NCI-H82 treated with DMSO at 0.1 percent for 48 hours (cell line): ENCODE measurements around the gene TMCO4.

Source experiments
- DNase-seq: peaks from one replicate; lab custom pipeline; 2025; ENCODE audit not compliant: unreplicated experiment; lab: John Stamatoyannopoulos, UW

The TMCO4 gene

GRCh38 chr1:19689085-19689757 lies 110.5 kb downstream of the TMCO4 start:
- no peak for DNase-seq

GRCh38 chr1:19688041-19688842 lies 111.5 kb downstream of the TMCO4 start:
- DNase-seq, result no peak

GRCh38 chr1:19687414-19687813 lies 112.3 kb downstream of the TMCO4 start:
- DNase-seq, result no peak

GRCh38 chr1:19685994-19686393 lies 113.7 kb downstream of the TMCO4 start:
- DNase-seq, result no peak

GRCh38 chr1:19684677-19685076 lies 115.0 kb downstream of the TMCO4 start:
- no peak for DNase-seq

GRCh38 chr1:19683351-19683750 lies 116.4 kb downstream of the TMCO4 start:
- no peak for DNase-seq

GRCh38 chr1:19682901-19683300 lies 116.8 kb downstream of the TMCO4 start:
- no peak for DNase-seq

- DNase-seq, result no peak
These were observed 117.5 kb downstream of the TMCO4 start for GRCh38 chr1:19682257-19682656.

- DNase-seq, result no peak
These were observed 119.1 kb downstream of the TMCO4 start for GRCh38 chr1:19680644-19681043.

GRCh38 chr1:19679691-19680090 lies 120.0 kb downstream of the TMCO4 start:
- DNase-seq, result no peak

GRCh38 chr1:19678931-19679453 lies 120.7 kb downstream of the TMCO4 start:
- DNase-seq, result no peak

- DNase-seq, result no peak
These were observed 121.2 kb downstream of the TMCO4 start for GRCh38 chr1:19678493-19678892.

- no peak for DNase-seq
These were observed 123.2 kb downstream of the TMCO4 start for GRCh38 chr1:19676438-19676922.

- no peak for DNase-seq
These were observed 123.9 kb downstream of the TMCO4 start for GRCh38 chr1:19675797-19676196.

GRCh38 chr1:19672237-19672636 lies 127.5 kb downstream of the TMCO4 start:
- no peak for DNase-seq

- no peak for DNase-seq
These were observed 128.9 kb downstream of the TMCO4 start for GRCh38 chr1:19670787-19671186.

- no peak for DNase-seq
These were observed 130.8 kb downstream of the TMCO4 start for GRCh38 chr1:19668888-19669287.

GRCh38 chr1:19665496-19666465 lies 133.9 kb downstream of the TMCO4 start:
- DNase-seq, result no peak

GRCh38 chr1:19665186-19665495 lies 134.6 kb downstream of the TMCO4 start:
- DNase-seq, result no peak

- no peak for DNase-seq
These were observed 135.1 kb downstream of the TMCO4 start, which contains the start of gene HTR6 for GRCh38 chr1:19664453-19665185. Gene HTR6 (plus strand): TSS chr1:19664875. CDS start chr1:19665754, 879 bp downstream.
